Measurements from ENCODE around the gene MRRF.

MRRF gene

DNA sequence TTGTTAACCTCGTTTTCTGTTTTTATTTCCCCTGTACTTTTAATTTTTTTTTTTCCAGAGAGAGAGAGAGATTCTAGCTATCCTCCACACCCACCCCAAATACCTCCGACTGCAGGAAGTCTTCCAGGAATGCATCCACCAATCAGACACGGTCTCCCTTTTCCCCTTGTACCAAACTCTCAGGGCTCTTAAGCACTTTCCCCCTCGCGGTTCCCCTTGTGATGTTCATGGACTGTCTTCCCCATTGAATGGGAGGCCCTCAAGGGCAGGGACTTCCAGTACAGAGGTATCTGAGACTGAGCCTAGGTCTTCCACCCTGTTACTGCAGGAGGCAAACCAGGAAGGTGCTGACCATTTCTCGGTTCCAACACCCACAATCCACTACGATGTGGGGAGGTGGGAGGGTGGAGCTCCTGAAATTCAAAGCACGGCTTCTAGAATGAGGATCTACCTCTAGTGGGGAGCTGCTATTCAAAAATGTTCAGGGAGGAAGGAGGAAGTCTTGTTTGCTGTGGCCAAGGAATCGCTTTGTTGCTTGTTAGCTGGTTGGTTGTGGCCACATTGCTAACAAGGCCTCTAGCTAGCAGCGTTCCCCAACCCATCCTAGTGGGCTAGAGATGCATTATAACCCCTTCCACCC is 68.6 kb downstream of the MRRF start:
- DNase-seq: peak; percentile 21

- DNase-seq: no peak
Observed at GRCh38 chr9:122334916-122335315, 70.2 kb downstream of the MRRF start.

- DNase-seq: no peak
Observed at GRCh38 chr9:122336189-122336588, 71.5 kb downstream of the MRRF start.

GRCh38 chr9:122336866-122337555 is 72.3 kb downstream of the MRRF start:
- DNase-seq: no peak

DNA sequence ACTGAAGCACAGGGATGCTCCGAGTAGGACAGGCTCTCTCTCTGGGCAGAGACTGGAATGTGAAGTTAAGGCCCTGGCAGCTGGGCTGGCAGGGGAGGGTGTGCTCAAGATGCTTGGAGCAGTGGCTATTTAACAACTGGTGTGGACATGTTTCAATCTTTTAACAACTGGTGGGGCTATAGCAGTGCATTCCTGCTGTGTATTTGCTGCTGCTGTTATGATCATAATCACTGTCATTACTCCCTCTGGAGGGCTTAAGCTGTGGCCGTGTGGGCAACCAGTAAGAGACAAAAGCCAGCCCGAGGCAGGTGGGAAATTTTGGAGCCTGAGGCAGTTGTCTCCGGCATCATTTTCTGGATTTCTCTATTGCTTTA is 72.9 kb downstream of the MRRF start:
- no peak for DNase-seq

GRCh38 chr9:122338536-122338935 is 73.9 kb downstream of the MRRF start:
- no peak for DNase-seq

GRCh38 chr9:122338994-122339393 is 74.3 kb downstream of the MRRF start:
- DNase-seq: no peak

GRCh38 chr9:122339579-122339978 is 74.9 kb downstream of the MRRF start:
- DNase-seq: no peak

GRCh38 chr9:122340161-122340560 is 75.5 kb downstream of the MRRF start:
- DNase-seq: no peak

DNA sequence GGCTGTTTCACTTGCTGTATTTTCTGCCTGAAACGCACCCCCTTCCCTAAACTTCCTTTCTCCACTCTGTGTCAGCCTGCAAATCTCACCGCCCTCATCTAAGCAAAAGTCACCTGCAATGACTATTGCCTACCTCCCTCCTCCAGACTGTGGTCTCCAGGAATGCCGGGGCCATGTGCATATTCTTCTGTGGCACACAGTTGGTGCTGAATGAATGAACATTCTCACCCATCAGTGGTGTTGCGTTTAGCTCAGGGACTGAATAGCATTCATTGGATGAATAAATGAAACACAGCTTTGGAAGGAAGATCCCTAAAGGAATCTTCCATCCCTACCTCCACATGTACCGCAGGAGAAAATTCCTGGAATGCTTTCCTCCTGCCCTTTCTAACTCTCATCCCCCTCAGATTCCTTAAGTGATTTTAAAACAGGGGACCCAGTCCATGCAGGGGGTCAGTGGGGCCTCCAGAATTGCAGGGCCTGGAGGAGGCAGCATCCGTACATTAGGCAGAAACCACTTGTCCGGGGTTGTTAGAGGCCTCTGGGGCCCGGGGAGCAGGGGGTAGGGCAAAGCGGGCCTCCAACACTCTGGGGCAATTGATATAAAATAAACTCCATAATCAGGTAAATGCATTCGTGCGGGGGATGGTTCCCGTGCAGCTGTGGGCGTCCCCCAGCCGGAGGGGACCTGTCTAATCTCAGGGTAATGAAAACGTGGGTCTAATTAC is 77.8 kb downstream of the MRRF start:
- DNase-seq: no peak

- DNase-seq: peak; percentile 53
Observed at GRCh38 chr9:122346478-122347347, 82.0 kb downstream of the MRRF start.

DNA sequence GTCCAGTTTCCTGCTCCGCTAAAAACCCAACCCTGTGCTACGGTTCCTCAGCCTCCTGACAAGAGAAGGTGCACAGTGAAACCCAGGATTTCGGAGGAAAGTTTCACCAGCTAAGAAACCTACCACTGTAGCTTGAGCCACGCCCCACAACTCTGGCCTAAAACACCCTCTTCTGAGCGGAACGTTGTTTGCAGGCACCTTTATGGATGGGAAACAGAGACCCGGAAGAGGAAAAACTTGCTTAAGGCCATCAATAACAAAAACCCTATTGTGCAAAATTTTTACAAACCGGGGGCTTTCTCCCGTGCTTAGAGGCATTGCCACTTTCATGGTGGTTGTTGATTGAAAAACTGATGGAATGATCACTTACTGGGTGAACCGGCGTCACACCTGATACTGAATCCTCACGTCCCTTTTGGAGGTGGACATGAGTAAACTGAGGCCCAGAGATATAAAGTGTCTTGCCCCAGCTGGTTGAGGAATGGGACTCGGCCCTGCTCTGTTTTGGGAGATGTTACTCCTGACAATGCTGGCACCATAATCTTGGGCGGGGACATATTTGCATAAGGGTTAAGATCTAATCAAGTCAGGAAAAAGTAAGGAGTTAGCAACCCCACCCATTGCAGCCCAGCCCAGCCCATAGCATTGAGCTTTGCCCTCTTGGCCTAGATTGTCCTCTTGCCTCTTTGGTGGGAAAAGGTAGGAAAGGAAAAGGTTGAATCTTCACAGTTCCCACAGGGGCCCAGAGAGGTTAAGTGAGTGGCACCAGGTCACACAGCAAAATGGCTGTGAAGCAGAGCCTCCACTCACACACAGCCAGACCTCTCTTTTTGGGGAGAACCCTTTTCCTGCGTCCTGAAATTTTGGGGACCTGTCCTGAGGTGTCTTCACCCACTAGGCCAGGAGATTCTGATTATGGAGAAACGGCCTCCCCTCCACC is 82.9 kb downstream of the MRRF start:
- peak; percentile 82 for DNase-seq

- no peak for DNase-seq
Observed at GRCh38 chr9:122348288-122348777, 83.7 kb downstream of the MRRF start.

DNA sequence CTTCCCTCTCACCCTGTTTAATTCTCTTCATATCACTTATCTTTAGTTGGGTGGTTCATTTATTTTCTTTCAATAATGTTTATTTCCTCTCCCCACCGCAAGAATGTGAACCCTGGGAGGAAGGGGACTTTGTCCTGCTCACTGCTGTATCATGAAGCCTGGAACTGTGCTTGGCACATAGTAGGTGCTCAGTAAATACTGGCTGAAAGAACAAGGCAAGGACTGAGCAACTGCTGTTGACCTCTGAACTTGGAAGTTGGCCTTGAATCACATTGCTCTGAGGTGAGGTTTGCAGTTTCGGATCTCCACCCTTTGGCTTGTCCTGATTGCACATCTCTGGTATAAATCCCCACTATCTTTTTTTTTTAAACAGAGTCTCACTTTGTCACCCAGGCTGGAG is 84.1 kb downstream of the MRRF start:
- DNase-seq: no peak

DNA sequence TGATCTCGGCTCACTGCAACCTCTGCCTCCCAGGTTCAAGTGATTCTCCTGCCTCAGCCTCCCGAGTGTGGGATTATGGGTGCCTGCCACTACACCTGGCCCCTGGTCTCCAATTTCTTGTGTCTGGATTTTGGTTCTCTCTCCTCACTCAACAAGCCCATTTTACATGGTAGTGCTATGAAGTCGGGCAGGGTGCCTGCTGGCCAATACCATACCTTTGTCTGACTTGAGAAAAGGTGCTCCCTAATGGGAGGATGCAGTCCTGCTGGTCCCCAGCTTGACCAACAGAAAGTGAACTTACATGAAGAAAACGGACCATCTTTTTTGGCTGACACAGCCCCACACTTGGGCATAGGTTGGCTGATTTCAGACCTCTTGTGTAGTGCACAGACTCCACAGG is 84.5 kb downstream of the MRRF start:
- no peak for DNase-seq

- DNase-seq: peak; percentile 82
Observed at GRCh38 chr9:122350577-122351355, 86.1 kb downstream of the MRRF start.

DNA sequence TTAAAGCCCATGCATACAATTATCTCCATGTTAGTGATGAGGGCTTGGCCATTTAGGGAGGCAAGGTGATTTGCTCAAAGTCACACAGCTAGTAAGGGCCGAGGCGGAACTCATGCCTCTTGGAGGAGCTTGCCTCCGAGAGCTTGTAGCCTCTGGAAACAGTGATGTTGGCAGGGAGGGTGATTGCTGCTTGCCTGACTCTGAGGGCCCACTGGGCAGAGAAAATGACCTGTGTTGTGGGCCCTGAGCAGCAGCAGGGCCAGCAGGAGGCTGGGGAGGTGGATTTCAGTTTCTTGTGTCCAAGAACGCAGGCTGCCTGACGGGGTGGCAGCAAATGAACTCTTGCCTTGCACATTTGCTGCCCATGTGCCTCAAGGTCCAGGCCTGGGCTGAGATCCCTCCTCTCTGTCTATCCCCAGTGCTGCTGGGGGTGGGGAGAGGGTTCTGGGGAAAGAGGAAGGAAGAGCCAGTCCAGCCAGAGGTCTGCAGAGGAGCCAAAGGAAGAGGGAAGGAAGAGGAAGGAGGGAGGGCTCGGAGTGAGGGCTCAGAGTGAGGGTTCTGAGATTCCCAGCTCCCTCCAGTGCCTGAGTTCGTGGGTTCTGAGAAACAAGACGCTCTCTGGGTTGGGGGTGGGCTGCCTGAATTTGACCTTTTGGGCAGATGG is 90.0 kb downstream of the MRRF start:
- DNase-seq: no peak

DNA sequence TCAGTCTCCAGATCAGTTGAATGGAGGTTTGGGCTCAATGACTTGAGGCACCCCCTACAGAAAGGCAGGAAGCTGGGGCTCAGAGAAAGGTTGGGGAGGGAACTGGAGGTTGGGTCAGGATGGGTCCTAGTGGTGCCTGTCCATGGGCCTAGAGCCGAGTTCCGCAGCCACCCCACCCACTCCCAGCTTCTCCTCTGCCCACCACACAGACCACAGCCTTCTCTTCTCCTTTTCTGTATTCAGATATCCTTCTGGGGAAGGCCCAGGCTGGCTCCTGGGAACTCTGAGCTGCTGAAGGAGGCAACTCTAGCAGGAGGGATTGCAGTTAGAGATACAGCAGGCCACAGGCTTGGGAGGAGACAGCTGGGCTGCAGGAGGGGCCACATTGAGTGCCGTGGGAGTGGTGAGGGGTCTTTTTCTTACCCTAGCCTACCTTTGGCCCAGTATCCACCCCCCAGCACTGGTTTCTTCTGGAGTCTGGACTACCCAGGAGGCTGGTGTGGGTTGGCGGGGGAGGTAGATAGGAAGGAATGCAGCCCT is 90.7 kb downstream of the MRRF start:
- no peak for DNase-seq

GRCh38 chr9:122356627-122357026 is 91.9 kb downstream of the MRRF start:
- DNase-seq: peak; percentile 23

DNA sequence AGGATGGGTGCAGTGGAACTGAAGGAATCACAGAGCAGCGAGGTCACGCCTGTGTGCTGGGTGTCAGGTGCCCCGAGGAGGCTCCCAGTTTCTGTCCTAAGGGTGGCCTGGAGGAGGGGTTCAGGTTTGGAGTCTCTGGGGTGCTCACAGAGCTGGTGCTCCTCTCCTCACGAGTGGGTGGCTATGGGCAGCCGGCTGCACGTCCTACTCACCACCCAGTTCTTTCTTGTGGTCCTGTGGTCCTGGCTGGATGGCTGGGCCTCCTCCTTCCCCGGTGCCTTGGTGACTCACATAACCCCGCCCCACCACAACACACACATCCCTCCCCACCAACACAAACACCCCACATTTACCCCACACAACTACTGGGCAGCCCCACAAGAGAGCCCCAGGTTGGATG is 96.2 kb downstream of the MRRF start:
- DNase-seq: no peak

Data from hematopoietic multipotent progenitor cell treated with erythropoietin and hydrocortisone succinate and interleukin-3 and kit ligand, for 8 days (in vitro differentiated cells).